H9 (cell line): ENCODE results near the gene GFY. TPM values are rescaled to one million over a fixed set of nuclear protein-coding genes. Genes with fewer than 3 reads are reported as not detected.

Experiments
- DNase-seq: peaks from one replicate; pipeline ENCODE4 v3.0.0-alpha.2; 2017
- H2AFZ ChIP-seq: one replicate; pipeline ENCODE4 v1.6.1; 2013; ENCODE audit warnings: mild to moderate bottlenecking, low read length, control low read depth, moderate library complexity
- H2AK5ac ChIP-seq: 2 replicates; pipeline ENCODE4 v1.6.1; 2013; ENCODE audit warnings: low read length, control low read depth, mixed read lengths; ENCODE audit not compliant: insufficient read length
- H2BK120ac ChIP-seq: one replicate; pipeline ENCODE4 v1.6.1; 2013; ENCODE audit warnings: low read depth, mild to moderate bottlenecking, low read length, control low read depth, inconsistent platforms; ENCODE audit not compliant: poor library complexity, severe bottlenecking
- H2BK12ac ChIP-seq: 2 replicates; pipeline ENCODE4 v1.6.1; 2013; ENCODE audit warnings: low read length, control low read depth, mixed read lengths, low read depth; ENCODE audit not compliant: insufficient read length
- H2BK15ac ChIP-seq: 2 replicates; pipeline ENCODE4 v1.6.1; 2013; ENCODE audit warnings: low read depth, low read length, control low read depth
- H2BK20ac ChIP-seq: one replicate; pipeline ENCODE4 v1.6.1; 2013; ENCODE audit warnings: low read depth, mild to moderate bottlenecking, low read length, control low read depth, inconsistent platforms; ENCODE audit not compliant: poor library complexity, severe bottlenecking
- H2BK5ac ChIP-seq: 2 replicates; pipeline ENCODE4 v1.6.1; 2013; ENCODE audit warnings: low read length, control low read depth, mixed read lengths; ENCODE audit not compliant: insufficient read length
- H3K14ac ChIP-seq: 2 replicates; pipeline ENCODE4 v1.6.1; 2013; ENCODE audit warnings: low read length, control low read depth; ENCODE audit not compliant: insufficient read depth
- H3K18ac ChIP-seq: 2 replicates; pipeline ENCODE4 v1.6.1; 2013; ENCODE audit warnings: low read depth, mild to moderate bottlenecking, mixed read lengths, low read length, control low read depth; ENCODE audit not compliant: insufficient read length
- H3K23ac ChIP-seq: 2 replicates; pipeline ENCODE4 v1.6.1; 2013; ENCODE audit warnings: low read length, control low read depth, mixed read lengths, low read depth; ENCODE audit not compliant: insufficient read length
- H3K23me2 ChIP-seq: 2 replicates; pipeline ENCODE4 v1.6.1; 2013; ENCODE audit warnings: low read depth, mild to moderate bottlenecking, mixed read lengths, low read length, control low read depth; ENCODE audit not compliant: insufficient read length, poor library complexity, severe bottlenecking
- H3K27ac ChIP-seq: 2 replicates; pipeline ENCODE4 v1.5.1; 2013; ENCODE audit warnings: low read length, control low read depth, mixed read lengths, low read depth; ENCODE audit not compliant: insufficient read length
- H3K27me3 ChIP-seq: 2 replicates; pipeline ENCODE4 v1.6.1; 2013; ENCODE audit warnings: low read length, control low read depth, inconsistent platforms; ENCODE audit not compliant: insufficient read depth
- H3K4ac ChIP-seq: 2 replicates; pipeline ENCODE4 v1.6.1; 2013; ENCODE audit warnings: low read depth, mild to moderate bottlenecking, control low read depth, inconsistent platforms, low read length, moderate library complexity
- H3K4me1 ChIP-seq: 2 replicates; pipeline ENCODE4 v1.6.1; 2013; ENCODE audit warnings: low read length, control low read depth, inconsistent platforms; ENCODE audit not compliant: insufficient read depth
- H3K4me2 ChIP-seq: 2 replicates; pipeline ENCODE4 v1.6.1; 2013; ENCODE audit warnings: low read length, control low read depth, mixed read lengths; ENCODE audit not compliant: insufficient read length, insufficient read depth
- H3K56ac ChIP-seq: 2 replicates; pipeline ENCODE4 v1.6.1; 2013; ENCODE audit warnings: low read depth, mild to moderate bottlenecking, mixed read lengths, low read length, control low read depth; ENCODE audit not compliant: insufficient read length
- H3K79me1 ChIP-seq: 2 replicates; pipeline ENCODE4 v1.6.1; 2013; ENCODE audit warnings: low read depth, mild to moderate bottlenecking, moderate library complexity, low read length, control low read depth, inconsistent platforms; ENCODE audit not compliant: insufficient read depth, poor library complexity, severe bottlenecking
- H3K79me2 ChIP-seq: 2 replicates; pipeline ENCODE4 v1.6.1; 2013; ENCODE audit warnings: low read length, control low read depth, inconsistent platforms; ENCODE audit not compliant: insufficient read depth
- H3K9ac ChIP-seq: 2 replicates; pipeline ENCODE4 v1.6.1; 2013; ENCODE audit warnings: low read length, control low read depth, mixed read lengths; ENCODE audit not compliant: insufficient read length; ENCODE audit errors: extremely low read depth
- H3K9me3 ChIP-seq: one replicate; pipeline ENCODE4 v1.6.1; 2013; ENCODE audit warnings: low read depth, low read length, inconsistent platforms; ENCODE audit not compliant: control insufficient read depth
- H3T11ph ChIP-seq: one replicate; pipeline ENCODE4 v1.6.1; 2013; ENCODE audit warnings: mild to moderate bottlenecking, low read length, control low read depth, inconsistent platforms
- H4K20me1 ChIP-seq: one replicate; pipeline ENCODE4 v1.6.1; 2013; ENCODE audit not compliant: control insufficient read depth, insufficient read length, insufficient read depth
- H4K5ac ChIP-seq: 2 replicates; pipeline ENCODE4 v1.6.1; 2013; ENCODE audit warnings: low read depth, mild to moderate bottlenecking, mixed read lengths, low read length, control low read depth; ENCODE audit not compliant: insufficient read length
- H4K8ac ChIP-seq: replicated peaks from 2 replicates; pipeline ENCODE4 v1.6.1; 2013; ENCODE audit warnings: low read length, control low read depth, mixed read lengths, low read depth; ENCODE audit not compliant: insufficient read length
- H4K91ac ChIP-seq: 2 replicates; pipeline ENCODE4 v1.6.1; 2013; ENCODE audit warnings: low read depth, mild to moderate bottlenecking, moderate library complexity, mixed read lengths, low read length, control low read depth; ENCODE audit not compliant: insufficient read length
- H3K27ac Mint-ChIP-seq, 3 experiments: 2 replicates in 2 of 3; 3 replicates in 1 of 3; pipeline ENCODE4 v1.8.0; 2020 to 2021; ENCODE audit warnings: mixed read lengths in 3 of 3, mild to moderate bottlenecking in 1 of 3, moderate library complexity in 1 of 3
- H3K27me3 Mint-ChIP-seq: 2 replicates; pipeline ENCODE4 v1.8.0; 2021; ENCODE audit warnings: low read depth, mild to moderate bottlenecking, moderate library complexity, mixed read lengths
- H3K36me3 Mint-ChIP-seq, 3 experiments: 2 replicates in 2 of 3; 3 replicates in 1 of 3; pipeline ENCODE4 v1.8.0; 2020 to 2021; ENCODE audit warnings: low read depth in 3 of 3, mixed read lengths in 3 of 3; ENCODE audit not compliant: insufficient read depth in 1 of 3
- H3K4me1 Mint-ChIP-seq, 2 experiments: 2 replicates each; pipeline ENCODE4 v1.8.0; 2020; ENCODE audit warnings: mixed read lengths in 2 of 2
- H3K4me3 Mint-ChIP-seq, 2 experiments: 2 replicates in 1 of 2; 3 replicates in 1 of 2; pipeline ENCODE4 v1.8.0; 2020 to 2021; ENCODE audit warnings: mild to moderate bottlenecking in 2 of 2, mixed read lengths in 2 of 2, moderate library complexity in 1 of 2
- H3K9me3 Mint-ChIP-seq, 2 experiments: 2 replicates in 1 of 2; 3 replicates in 1 of 2; pipeline ENCODE4 v1.8.0; 2020; ENCODE audit warnings: mild to moderate bottlenecking in 2 of 2, mixed read lengths in 2 of 2, moderate library complexity in 1 of 2
- CTCF ChIP-seq: fragments of 200-600 bp; sonication (generic); conservative IDR thresholded peaks from 3 replicates; pipeline ENCODE4 v1.8.0; 2021; ENCODE audit warnings: antibody characterized with exemption, mild to moderate bottlenecking
- WGBS: extraction: QIAGEN DNeasy Blood & Tissue Kit; methylation state at CpG from one replicate; pipeline ENCODE4 v1.1.7; 2013; ENCODE audit warnings: missing lambda C conversion rate, low lambda C conversion rate, mixed read lengths; ENCODE audit not compliant: insufficient read length; ENCODE audit errors: extremely low coverage; 5-methylcytosine and 5-hydroxymethylcytosine counted together
- total RNA-seq: library from RNA; stranded (reverse); gene quantifications from 2 replicates; pipeline ENCODE4 v1.2.1, GENCODE V29; 2021

Gene GFY
- total RNA-seq, 1 experiment from 2014 or later = 1.3 TPM

GRCh38 chr19:49423985-49424303 is 1.2 kb upstream of the GFY start:
- Histone ChIP-seq H2BK15ac (no peak overlapping the region), H3K23ac (no peak overlapping the region), H2AFZ (no peak overlapping the region), H4K91ac (no peak overlapping the region), H3T11ph (no peak overlapping the region), H3K27ac (no peak overlapping the region), H3K4me1 (peaks cover 2% of the 10 kb centered on the region), H2BK120ac (no peak overlapping the region), H2BK5ac (no peak overlapping the region), H4K5ac (no peak overlapping the region), H3K4ac (no peak overlapping the region), H3K9me3 (no peaks in the 10 kb centered on the region), H3K18ac (no peak overlapping the region), H2BK20ac (no peak overlapping the region), H3K4me2 (peak overlapping the region; percentile 84), H3K56ac (no peak overlapping the region), H4K8ac (no peak overlapping the region), H3K23me2 (peaks cover 22% of the 10 kb centered on the region), H3K79me1 (no peaks in the 10 kb centered on the region), H2BK12ac (no peak overlapping the region), H3K9ac (no peak overlapping the region), H4K20me1 (no peaks in the 10 kb centered on the region), H3K79me2 (no peaks in the 10 kb centered on the region), H3K27me3 (peaks cover 32% of the 10 kb centered on the region; the same call in 1 of the 2 replicates), H2AK5ac (no peak overlapping the region), H3K14ac (no peak overlapping the region)
- no peak for TF ChIP-seq CTCF
- DNase-seq = no peak
- WGBS = no CpG with 5 or more reads among the region's 3 CpGs
- Mint-ChIP-seq H3K27ac (no peak overlapping the region), H3K36me3 (no peaks in the 10 kb centered on the region; a peak in 2 of 7 replicates), H3K4me1 (peaks cover 69 to 77% of the 10 kb centered on the region in 2 experiments), H3K27me3 (peaks cover 80% of the 10 kb centered on the region), H3K9me3 (peaks cover 0 to 9% of the 10 kb centered on the region in 2 experiments; a peak in 2 of 5 replicates), H3K4me3 (peak overlapping the region in 1 of 2 experiments; percentile 10; a peak in 2 of 5 replicates)
